ENCODE data around the gene NPAS3. TPM values are rescaled to one million over a fixed set of nuclear protein-coding genes. Genes with fewer than 3 reads are reported as not detected.

The NPAS3 gene
- total and polyA plus RNA-seq, 2 of the 13 experiments (the other 11 are each of a cell fraction or from before 2014, with no cell fraction given), result not detected

DNA sequence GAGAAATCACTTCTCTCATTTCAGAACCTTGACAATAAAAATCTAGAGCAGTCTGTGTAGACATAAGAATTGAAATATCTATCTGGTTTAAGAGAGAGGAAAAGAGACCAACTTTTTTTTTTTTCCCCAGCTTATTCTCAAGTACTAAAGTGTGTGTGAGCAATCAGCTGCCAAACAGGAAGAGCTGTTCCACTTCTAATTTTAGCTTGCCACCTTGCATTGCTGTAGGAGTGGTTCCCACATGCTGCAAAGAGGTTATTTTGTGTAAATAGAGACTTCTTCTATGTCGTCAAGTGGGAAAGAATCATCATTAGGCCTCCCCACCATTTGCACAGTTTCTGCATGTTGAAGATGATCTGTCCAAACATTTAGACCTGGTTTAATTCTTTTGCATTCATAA is 142.6 kb downstream of the NPAS3 start (continued):
- TF ChIP-seq, protein P1, sequence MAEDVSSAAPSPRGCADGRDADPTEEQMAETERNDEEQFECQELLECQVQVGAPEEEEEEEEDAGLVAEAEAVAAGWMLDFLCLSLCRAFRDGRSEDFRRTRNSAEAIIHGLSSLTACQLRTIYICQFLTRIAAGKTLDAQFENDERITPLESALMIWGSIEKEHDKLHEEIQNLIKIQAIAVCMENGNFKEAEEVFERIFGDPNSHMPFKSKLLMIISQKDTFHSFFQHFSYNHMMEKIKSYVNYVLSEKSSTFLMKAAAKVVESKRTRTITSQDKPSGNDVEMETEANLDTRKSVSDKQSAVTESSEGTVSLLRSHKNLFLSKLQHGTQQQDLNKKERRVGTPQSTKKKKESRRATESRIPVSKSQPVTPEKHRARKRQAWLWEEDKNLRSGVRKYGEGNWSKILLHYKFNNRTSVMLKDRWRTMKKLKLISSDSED (CRISPR knock-in tag; IDR thresholded peaks at IDR 0.05), result no peak
- TF ChIP-seq ZNF264 (CRISPR knock-in tag; IDR thresholded peaks at IDR 0.05), result no peak
- TF ChIP-seq EEA1 (CRISPR knock-in tag; IDR thresholded peaks at IDR 0.05; ENCODE audit: borderline replicate concordance), result no peak
- TF ChIP-seq, protein P2, sequence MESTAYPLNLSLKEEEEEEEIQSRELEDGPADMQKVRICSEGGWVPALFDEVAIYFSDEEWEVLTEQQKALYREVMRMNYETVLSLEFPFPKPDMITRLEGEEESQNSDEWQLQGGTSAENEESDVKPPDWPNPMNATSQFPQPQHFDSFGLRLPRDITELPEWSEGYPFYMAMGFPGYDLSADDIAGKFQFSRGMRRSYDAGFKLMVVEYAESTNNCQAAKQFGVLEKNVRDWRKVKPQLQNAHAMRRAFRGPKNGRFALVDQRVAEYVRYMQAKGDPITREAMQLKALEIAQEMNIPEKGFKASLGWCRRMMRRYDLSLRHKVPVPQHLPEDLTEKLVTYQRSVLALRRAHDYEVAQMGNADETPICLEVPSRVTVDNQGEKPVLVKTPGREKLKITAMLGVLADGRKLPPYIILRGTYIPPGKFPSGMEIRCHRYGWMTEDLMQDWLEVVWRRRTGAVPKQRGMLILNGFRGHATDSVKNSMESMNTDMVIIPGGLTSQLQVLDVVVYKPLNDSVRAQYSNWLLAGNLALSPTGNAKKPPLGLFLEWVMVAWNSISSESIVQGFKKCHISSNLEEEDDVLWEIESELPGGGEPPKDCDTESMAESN (CRISPR knock-in tag; conservative IDR thresholded peaks at IDR 0.05), result no peak

DNA sequence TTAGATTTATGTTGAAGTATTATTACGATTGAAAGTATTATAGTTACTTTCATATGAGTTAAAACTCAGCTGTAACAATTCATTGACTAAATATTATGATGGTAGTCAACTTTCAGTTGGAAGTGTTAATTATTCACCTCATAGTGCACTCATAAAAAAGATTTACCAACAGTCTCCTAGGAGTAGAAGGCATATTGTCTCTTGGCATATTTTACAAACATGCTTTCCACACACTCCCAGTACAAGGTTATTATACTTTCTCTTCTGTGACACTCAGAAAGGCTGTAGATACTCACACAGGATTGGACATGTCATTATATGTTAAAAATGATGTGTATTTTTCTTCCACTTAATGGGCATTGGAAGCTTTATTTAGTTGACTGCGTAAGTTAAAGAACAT is 147.1 kb downstream of the NPAS3 start:
- BruUV-seq (replicated peaks), result no TSS peak
- FAIRE-seq, result no peak

More for the DNA sequence above, 147.1 kb downstream of the NPAS3 start:
- WGBS (ENCODE audit: low lambda C conversion rate), result 40% methylated on average over 2 of the region's 2 CpGs
- H2AFZ ChIP-seq (ENCODE audit: low read length), result no peak overlapping the region
- no peak for TF ChIP-seq ASH2L (IDR thresholded peaks at IDR 0.05; ENCODE audit: insufficient read length, low read depth, low read length)
- TF ChIP-seq, protein P3, sequence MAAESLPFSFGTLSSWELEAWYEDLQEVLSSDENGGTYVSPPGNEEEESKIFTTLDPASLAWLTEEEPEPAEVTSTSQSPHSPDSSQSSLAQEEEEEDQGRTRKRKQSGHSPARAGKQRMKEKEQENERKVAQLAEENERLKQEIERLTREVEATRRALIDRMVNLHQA (CRISPR knock-in tag; IDR thresholded peaks at IDR 0.05), result no peak
- TF ChIP-seq, protein P4, sequence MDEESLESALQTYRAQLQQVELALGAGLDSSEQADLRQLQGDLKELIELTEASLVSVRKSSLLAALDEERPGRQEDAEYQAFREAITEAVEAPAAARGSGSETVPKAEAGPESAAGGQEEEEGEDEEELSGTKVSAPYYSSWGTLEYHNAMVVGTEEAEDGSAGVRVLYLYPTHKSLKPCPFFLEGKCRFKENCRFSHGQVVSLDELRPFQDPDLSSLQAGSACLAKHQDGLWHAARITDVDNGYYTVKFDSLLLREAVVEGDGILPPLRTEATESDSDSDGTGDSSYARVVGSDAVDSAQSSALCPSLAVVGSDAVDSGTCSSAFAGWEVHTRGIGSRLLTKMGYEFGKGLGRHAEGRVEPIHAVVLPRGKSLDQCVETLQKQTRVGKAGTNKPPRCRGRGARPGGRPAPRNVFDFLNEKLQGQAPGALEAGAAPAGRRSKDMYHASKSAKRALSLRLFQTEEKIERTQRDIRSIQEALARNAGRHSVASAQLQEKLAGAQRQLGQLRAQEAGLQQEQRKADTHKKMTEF (CRISPR knock-in tag; IDR thresholded peaks at IDR 0.05), result no peak
- no peak for TF ChIP-seq ZNF773 (CRISPR knock-in tag; IDR thresholded peaks at IDR 0.05; ENCODE audit: borderline replicate concordance)
- no peak for TF ChIP-seq FOXA3 (CRISPR knock-in tag; IDR thresholded peaks at IDR 0.05)
- in situ Hi-C loops (cut with HindIII; ENCODE audit: extremely low pct_ligation_motif_present, low pct_unique_long_range_greater_than_20kb) (no loop called here), intact Hi-C loops (cut with micrococcal nuclease; ENCODE audit: unreplicated experiment) (no loop called here)
- no peaks in the 10 kb centered on the region for H3K79me2 ChIP-seq (ENCODE audit: insufficient read depth, low read length)
- no peaks in the 10 kb centered on the region for H4K20me1 ChIP-seq (ENCODE audit: insufficient read depth, low read length)
- ChIA-PET POLR2A (no interaction called here), CTCF (ENCODE audit: low intra/inter-chr PET ratio, low total read pairs) (no interaction called here)
- no peak overlapping the region for H3K4me3 ChIP-seq (replicated peaks in 1 of 3; ENCODE audit: insufficient read depth in 1 of 3, low read depth in 2 of 3, low read length in 3 of 3)
- H3K4me2 ChIP-seq (ENCODE audit: low read depth, low read length), result no peak overlapping the region
- DNase-seq (ENCODE audit: low spot score) (no peak), ATAC-seq (no peak)
- H3K36me3 ChIP-seq (replicated peaks in 1 of 2; ENCODE audit: control insufficient read depth in 1 of 2, insufficient read depth in 2 of 2, low read length in 2 of 2), result no peaks in the 10 kb centered on the region
- no peaks in the 10 kb centered on the region for H3K4me1 ChIP-seq (ENCODE audit: insufficient read depth, low read length)
- H3K27ac ChIP-seq (ENCODE audit: extremely low read length, insufficient read depth, low read length), result no peak overlapping the region
- H3K9me3 ChIP-seq (ENCODE audit: low read length), result peaks cover 78% of the 10 kb centered on the region
- H3K27me3 ChIP-seq (ENCODE audit: control insufficient read depth in 1 of 2, insufficient read depth in 2 of 2, low read length in 2 of 2), result no peaks in the 10 kb centered on the region
- H3K9ac ChIP-seq (ENCODE audit: insufficient read depth, low read depth, low read length), result no peak overlapping the region

Data from HepG2 (cell line).